ENCODE measurements around the gene IGF1. TPM values are rescaled to one million over a fixed set of nuclear protein-coding genes. Genes with fewer than 3 reads are reported as not detected.
A peak's percentile ranks its signal among the peaks of the same experiment; 100 is the strongest.

Gene IGF1
- total RNA-seq, 6 donors from 2014 or later = 1.0 to 23.9 (median 5.0) TPM

- TF ChIP-seq POLR2A (IDR thresholded peaks at IDR 0.05) = no peak
- no peak for TF ChIP-seq POLR2AphosphoS5 (IDR thresholded peaks at IDR 0.05)
- TF ChIP-seq CTCF (IDR thresholded peaks at IDR 0.05) = no peak
- no peak for TF ChIP-seq EP300 (IDR thresholded peaks at IDR 0.05)
- Histone ChIP-seq H3K27ac (no peak overlapping the region), H3K4me1 (peaks cover 0 to 27% (median 15%) of the 10 kb centered on the region in 4 donors), H3K36me3 (no peaks in the 10 kb centered on the region), H3K27me3 (no peaks in the 10 kb centered on the region), H3K4me3 (no peak overlapping the region), H3K9me3 (no peaks in the 10 kb centered on the region)
- ATAC-seq (ENCODE audit: low FRiP score in 2 of 2) = peak in 1 of 2 donors; percentile 62
- peak; percentile 12 to 66 for DNase-seq
- WGBS, 2 donors = 49 to 70% methylated on average over 8 to 9 of the region's 9 CpGs
Measured at GRCh38 chr12:102475355-102475754, 5.0 kb downstream of the IGF1 start.

- ATAC-seq (ENCODE audit: low FRiP score in 2 of 2) (peak; percentile 64), DNase-seq (peak in 1 of 2 donors; percentile 45)
- Histone ChIP-seq H3K4me1 (peaks cover 0 to 21% (median 12%) of the 10 kb centered on the region in 4 donors), H3K27ac (no peak overlapping the region), H3K27me3 (no peaks in the 10 kb centered on the region), H3K9me3 (no peaks in the 10 kb centered on the region), H3K4me3 (no peak overlapping the region), H3K36me3 (no peaks in the 10 kb centered on the region)
- 63 to 76% methylated on average over 3 of the region's 3 CpGs for WGBS, 2 donors
- no peak for TF ChIP-seq POLR2A (IDR thresholded peaks at IDR 0.05)
- TF ChIP-seq POLR2AphosphoS5 (IDR thresholded peaks at IDR 0.05) = no peak
- TF ChIP-seq EP300 (IDR thresholded peaks at IDR 0.05) = no peak
- no peak for TF ChIP-seq CTCF (IDR thresholded peaks at IDR 0.05)
Measured at GRCh38 chr12:102474438-102475064, 5.8 kb downstream of the IGF1 start.

DNA sequence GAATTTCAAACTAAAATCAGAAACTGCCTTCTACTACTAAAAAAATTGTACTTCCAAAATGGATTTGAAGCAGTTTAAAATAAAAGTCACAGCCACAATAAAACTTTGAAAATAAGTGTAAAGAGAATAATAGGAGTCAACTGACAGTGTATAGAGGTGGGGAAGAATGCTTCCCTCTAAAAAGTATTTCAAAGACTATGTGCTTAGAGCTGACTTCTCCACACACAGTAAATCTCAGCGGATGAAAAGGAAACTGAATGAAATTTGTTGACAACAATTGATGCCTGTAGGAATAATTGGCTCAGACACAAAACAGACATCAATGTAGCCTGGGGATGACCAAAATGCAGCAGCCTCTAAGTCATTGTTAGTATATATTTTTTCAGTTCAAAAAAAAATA is 7.9 kb downstream of the IGF1 start:
- no peak for TF ChIP-seq POLR2AphosphoS5 (IDR thresholded peaks at IDR 0.05)
- no peak for TF ChIP-seq POLR2A (IDR thresholded peaks at IDR 0.05)
- TF ChIP-seq EP300 (IDR thresholded peaks at IDR 0.05) = no peak
- no peak for TF ChIP-seq CTCF (IDR thresholded peaks at IDR 0.05)
- Histone ChIP-seq H3K27me3 (no peaks in the 10 kb centered on the region), H3K27ac (no peak overlapping the region), H3K4me3 (no peak overlapping the region), H3K36me3 (no peaks in the 10 kb centered on the region), H3K4me1 (peaks cover 0 to 9% (median 2%) of the 10 kb centered on the region in 4 donors), H3K9me3 (no peaks in the 10 kb centered on the region)
- no peak for DNase-seq
- no peak for ATAC-seq (ENCODE audit: low FRiP score in 2 of 2)
- WGBS, 2 donors = 70 to 76% methylated on average over 1 of the region's 1 CpG

GRCh38 chr12:102471556-102471955 is 8.8 kb downstream of the IGF1 start:
- Histone ChIP-seq H3K4me3 (no peak overlapping the region), H3K36me3 (no peaks in the 10 kb centered on the region), H3K9me3 (no peaks in the 10 kb centered on the region), H3K4me1 (peaks cover 0 to 9% (median 2%) of the 10 kb centered on the region in 4 donors), H3K27ac (no peak overlapping the region), H3K27me3 (no peaks in the 10 kb centered on the region)
- no peak for TF ChIP-seq POLR2AphosphoS5 (IDR thresholded peaks at IDR 0.05)
- TF ChIP-seq EP300 (IDR thresholded peaks at IDR 0.05) = no peak
- TF ChIP-seq CTCF (IDR thresholded peaks at IDR 0.05) = no peak
- no peak for TF ChIP-seq POLR2A (IDR thresholded peaks at IDR 0.05)
- WGBS, 2 donors = 67 to 75% methylated on average over 2 of the region's 2 CpGs
- ATAC-seq (ENCODE audit: low FRiP score in 2 of 2) (no peak), DNase-seq (no peak)

DNA sequence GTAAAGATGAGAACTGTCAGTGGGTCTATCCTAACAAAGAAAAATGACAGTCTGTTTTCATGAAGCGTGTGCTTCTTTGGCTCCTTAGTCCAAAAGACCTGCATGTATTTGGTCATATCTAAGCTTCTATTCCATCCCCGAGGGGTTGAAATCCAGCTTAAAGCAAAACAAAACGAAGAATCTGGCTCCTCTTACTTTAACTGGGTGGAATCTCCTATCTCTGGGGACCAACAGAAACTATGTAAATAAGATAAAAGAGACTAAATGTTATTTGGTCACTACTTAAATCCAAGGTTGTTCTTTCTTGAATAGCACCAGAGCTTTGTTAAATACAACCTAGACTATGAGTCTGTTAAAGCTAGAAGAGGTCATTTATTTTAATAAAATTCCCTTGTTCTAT is 9.4 kb downstream of the IGF1 start:
- no peak for DNase-seq
- H3K36me3 ChIP-seq = no peaks in the 10 kb centered on the region
- no peaks in the 10 kb centered on the region for H3K9me3 ChIP-seq
- TF ChIP-seq CTCF (IDR thresholded peaks at IDR 0.05) (no peak), EP300 (IDR thresholded peaks at IDR 0.05) (no peak)
- H3K4me1 ChIP-seq = peaks cover 0 to 9% (median 2%) of the 10 kb centered on the region in 4 donors
- WGBS, 2 donors = 62 to 79% methylated on average over 3 of the region's 3 CpGs
- no peak overlapping the region for H3K27ac ChIP-seq
- no peak for ATAC-seq (ENCODE audit: low FRiP score in 2 of 2)
- H3K27me3 ChIP-seq = no peaks in the 10 kb centered on the region
- H3K4me3 ChIP-seq = no peak overlapping the region

All from upper lobe of left lung (tissue), 6 donors.